HepG2 (cell line): ENCODE results near the gene SMIM44. TPM values are rescaled to one million over a fixed set of nuclear protein-coding genes. Genes with fewer than 3 reads are reported as not detected.

Experiments
- ARNT2 ChIP-seq: sonication (generic); formaldehyde crosslinking; IDR thresholded peaks from 2 replicates; pipeline ENCODE4 v1.8.0; 2022; ENCODE audit warnings: mild to moderate bottlenecking, low read depth, missing genetic modification reagents, moderate library complexity
- BORCS8-MEF2B ChIP-seq: sonication (generic); formaldehyde crosslinking; IDR thresholded peaks from 2 replicates; pipeline ENCODE4 v1.8.0; 2022; ENCODE audit warnings: mild to moderate bottlenecking, missing genetic modification reagents
- HIC2 ChIP-seq: sonication (generic); formaldehyde crosslinking; IDR thresholded peaks from 2 replicates; pipeline ENCODE4 v1.9.0; 2022; ENCODE audit warnings: low read depth, missing genetic modification reagents
- HNRNPLL ChIP-seq: fragments of 200-400 bp; formaldehyde crosslinking; IDR thresholded peaks from 2 replicates; pipeline ENCODE4 v1.6.1; 2017; ENCODE audit warnings: mild to moderate bottlenecking, low read depth, low read length; ENCODE audit not compliant: poor library complexity, severe bottlenecking
- KLF6 ChIP-seq: IDR thresholded peaks from 2 replicates; pipeline ENCODE4 v1.8.0; 2016; ENCODE audit warnings: missing biosample characterization, missing genetic modification reagents
- NFE2 ChIP-seq: sonication (generic); formaldehyde crosslinking; IDR thresholded peaks from 2 replicates; pipeline ENCODE4 v1.4.0; 2020; ENCODE audit warnings: missing genetic modification reagents
- NR2C2 ChIP-seq: sonication (generic); formaldehyde crosslinking; IDR thresholded peaks from 2 replicates; pipeline ENCODE4 v1.4.0; 2020; ENCODE audit warnings: missing genetic modification reagents, mild to moderate bottlenecking, moderate library complexity, borderline replicate concordance
- RCOR2 ChIP-seq: IDR thresholded peaks from 2 replicates; pipeline ENCODE4 v1.6.1; 2016; ENCODE audit warnings: missing biosample characterization, missing genetic modification reagents
- REL ChIP-seq: sonication (generic); formaldehyde crosslinking; conservative IDR thresholded peaks from 2 replicates; pipeline ENCODE4 v1.8.0; 2022; ENCODE audit warnings: mild to moderate bottlenecking, missing genetic modification reagents, moderate library complexity
- SALL2 ChIP-seq: sonication (generic); formaldehyde crosslinking; IDR thresholded peaks from 2 replicates; pipeline ENCODE4 v1.8.1; 2023; ENCODE audit warnings: mild to moderate bottlenecking, missing genetic modification reagents, inconsistent platforms
- THAP11 ChIP-seq: IDR thresholded peaks from 2 replicates; pipeline ENCODE4 v1.6.1; 2016; ENCODE audit warnings: missing biosample characterization, missing genetic modification reagents
- ZFP62 ChIP-seq: sonication (generic); formaldehyde crosslinking; IDR thresholded peaks from 2 replicates; pipeline ENCODE4 v1.4.0; 2020; ENCODE audit warnings: missing genetic modification reagents
- ZNF101 ChIP-seq: sonication (generic); formaldehyde crosslinking; IDR thresholded peaks from 2 replicates; pipeline ENCODE4 v1.4.0; 2020; ENCODE audit warnings: mild to moderate bottlenecking, low read depth, missing genetic modification reagents, borderline replicate concordance
- ZNF230 ChIP-seq: sonication (generic); formaldehyde crosslinking; IDR thresholded peaks from 2 replicates; pipeline ENCODE4 v1.4.0; 2020; ENCODE audit warnings: mild to moderate bottlenecking, missing genetic modification reagents
- ZNF354B ChIP-seq: sonication (generic); formaldehyde crosslinking; IDR thresholded peaks from 2 replicates; pipeline ENCODE4 v1.8.0; 2022; ENCODE audit warnings: mild to moderate bottlenecking, missing genetic modification reagents
- ZNF563 ChIP-seq: sonication (generic); formaldehyde crosslinking; IDR thresholded peaks from 2 replicates; pipeline ENCODE4 v1.8.0; 2022; ENCODE audit warnings: mild to moderate bottlenecking, moderate library complexity, missing genetic modification reagents
- ZNF780A ChIP-seq: sonication (generic); formaldehyde crosslinking; IDR thresholded peaks from 2 replicates; pipeline ENCODE4 v1.8.0; 2022; ENCODE audit warnings: mild to moderate bottlenecking, missing genetic modification reagents, moderate library complexity
- polyA plus RNA-seq, 8 experiments: library from polyadenylated mRNA; depleted of rRNA in 3 of 8; stranded (reverse) in 7 of 8; unstranded in 1 of 8; fragments of >200 nt; fragmentation: Illumina TruSeq in 4 of 8; extraction: Trizol in 4 of 8; gene quantifications; 2 replicates each; pipeline versions ENCODE4 v1.2.1 to v1.2.3, GENCODE V29; 2011 to 2016; ENCODE audit warnings: low read depth in 4 of 8, missing spikeins in 1 of 8, mixed read lengths in 1 of 8; ENCODE audit not compliant: insufficient read depth in 1 of 8
- total RNA-seq, 5 experiments: library from RNA; depleted of rRNA; stranded (reverse); fragments of >200 nt; fragmentation: Illumina TruSeq; extraction: Trizol; gene quantifications; 2 replicates each; pipeline ENCODE4 v1.2.3, GENCODE V29; 2016; ENCODE audit warnings: low read depth in 1 of 5
- TF ChIP-seq, protein P1 (sequence below): sonication (generic); formaldehyde crosslinking; IDR thresholded peaks from 2 replicates; pipeline ENCODE4 v1.9.0; 2021; ENCODE audit warnings: mild to moderate bottlenecking, missing genetic modification reagents
- TF ChIP-seq, protein P2 (sequence below): sonication (generic); formaldehyde crosslinking; IDR thresholded peaks from 2 replicates; pipeline ENCODE4 v1.5.0; 2020; ENCODE audit warnings: missing genetic modification reagents

SMIM44 gene
- total and polyA plus RNA-seq, 2 of the 13 experiments (the other 11 are each of a cell fraction or from before 2014, with no cell fraction given): not detected

DNA sequence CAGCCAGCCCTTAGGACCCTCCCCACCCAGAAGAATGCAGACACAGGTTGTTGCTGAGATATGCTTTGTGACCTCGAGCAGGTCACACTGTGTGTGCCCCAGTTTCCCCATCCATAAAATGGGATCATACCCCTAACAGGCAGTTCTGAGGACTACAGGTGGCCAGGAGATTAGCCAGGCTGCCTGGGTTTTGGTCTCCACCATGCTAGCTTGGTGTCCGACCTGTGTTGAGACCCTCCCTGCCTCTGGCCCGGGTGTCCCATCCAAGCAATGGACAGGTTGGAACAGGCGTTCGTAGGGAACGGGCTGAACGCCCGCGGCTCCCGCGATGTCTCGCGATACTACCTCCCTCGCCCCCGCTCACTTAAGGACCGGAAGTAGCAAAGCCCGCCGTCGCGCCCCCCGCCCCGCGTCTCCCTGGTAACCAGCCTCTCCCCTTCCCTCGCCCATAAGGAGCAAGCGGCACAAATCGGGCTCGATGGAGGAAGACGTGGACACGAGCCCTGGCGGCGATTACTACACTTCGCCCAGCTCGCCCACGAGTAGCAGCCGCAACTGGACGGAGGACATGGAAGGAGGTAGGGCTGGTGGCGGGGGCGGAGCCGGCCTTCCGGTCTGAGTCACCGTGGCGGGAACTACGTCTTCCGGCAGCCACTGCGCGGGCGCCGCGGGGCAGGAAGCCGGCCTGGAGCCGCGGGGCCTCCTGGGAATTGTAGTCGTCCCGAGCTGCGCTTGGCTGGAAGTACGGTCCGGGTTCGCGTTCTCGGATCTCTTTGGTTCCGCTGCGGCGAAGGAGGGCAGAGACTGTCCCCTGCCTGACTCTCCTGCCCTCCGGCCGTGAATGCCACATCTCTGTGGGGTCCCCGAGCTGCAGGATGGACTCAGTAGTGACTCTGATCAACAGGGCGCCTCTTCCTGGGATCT is 48.3 kb downstream of the SMIM44 start (continued):
- no peak for TF ChIP-seq KLF6 (CRISPR knock-in tag)
- TF ChIP-seq ARNT2 (CRISPR knock-in tag): peak; percentile 29; the same call in 1 of the 2 replicates
- TF ChIP-seq, protein P1, sequence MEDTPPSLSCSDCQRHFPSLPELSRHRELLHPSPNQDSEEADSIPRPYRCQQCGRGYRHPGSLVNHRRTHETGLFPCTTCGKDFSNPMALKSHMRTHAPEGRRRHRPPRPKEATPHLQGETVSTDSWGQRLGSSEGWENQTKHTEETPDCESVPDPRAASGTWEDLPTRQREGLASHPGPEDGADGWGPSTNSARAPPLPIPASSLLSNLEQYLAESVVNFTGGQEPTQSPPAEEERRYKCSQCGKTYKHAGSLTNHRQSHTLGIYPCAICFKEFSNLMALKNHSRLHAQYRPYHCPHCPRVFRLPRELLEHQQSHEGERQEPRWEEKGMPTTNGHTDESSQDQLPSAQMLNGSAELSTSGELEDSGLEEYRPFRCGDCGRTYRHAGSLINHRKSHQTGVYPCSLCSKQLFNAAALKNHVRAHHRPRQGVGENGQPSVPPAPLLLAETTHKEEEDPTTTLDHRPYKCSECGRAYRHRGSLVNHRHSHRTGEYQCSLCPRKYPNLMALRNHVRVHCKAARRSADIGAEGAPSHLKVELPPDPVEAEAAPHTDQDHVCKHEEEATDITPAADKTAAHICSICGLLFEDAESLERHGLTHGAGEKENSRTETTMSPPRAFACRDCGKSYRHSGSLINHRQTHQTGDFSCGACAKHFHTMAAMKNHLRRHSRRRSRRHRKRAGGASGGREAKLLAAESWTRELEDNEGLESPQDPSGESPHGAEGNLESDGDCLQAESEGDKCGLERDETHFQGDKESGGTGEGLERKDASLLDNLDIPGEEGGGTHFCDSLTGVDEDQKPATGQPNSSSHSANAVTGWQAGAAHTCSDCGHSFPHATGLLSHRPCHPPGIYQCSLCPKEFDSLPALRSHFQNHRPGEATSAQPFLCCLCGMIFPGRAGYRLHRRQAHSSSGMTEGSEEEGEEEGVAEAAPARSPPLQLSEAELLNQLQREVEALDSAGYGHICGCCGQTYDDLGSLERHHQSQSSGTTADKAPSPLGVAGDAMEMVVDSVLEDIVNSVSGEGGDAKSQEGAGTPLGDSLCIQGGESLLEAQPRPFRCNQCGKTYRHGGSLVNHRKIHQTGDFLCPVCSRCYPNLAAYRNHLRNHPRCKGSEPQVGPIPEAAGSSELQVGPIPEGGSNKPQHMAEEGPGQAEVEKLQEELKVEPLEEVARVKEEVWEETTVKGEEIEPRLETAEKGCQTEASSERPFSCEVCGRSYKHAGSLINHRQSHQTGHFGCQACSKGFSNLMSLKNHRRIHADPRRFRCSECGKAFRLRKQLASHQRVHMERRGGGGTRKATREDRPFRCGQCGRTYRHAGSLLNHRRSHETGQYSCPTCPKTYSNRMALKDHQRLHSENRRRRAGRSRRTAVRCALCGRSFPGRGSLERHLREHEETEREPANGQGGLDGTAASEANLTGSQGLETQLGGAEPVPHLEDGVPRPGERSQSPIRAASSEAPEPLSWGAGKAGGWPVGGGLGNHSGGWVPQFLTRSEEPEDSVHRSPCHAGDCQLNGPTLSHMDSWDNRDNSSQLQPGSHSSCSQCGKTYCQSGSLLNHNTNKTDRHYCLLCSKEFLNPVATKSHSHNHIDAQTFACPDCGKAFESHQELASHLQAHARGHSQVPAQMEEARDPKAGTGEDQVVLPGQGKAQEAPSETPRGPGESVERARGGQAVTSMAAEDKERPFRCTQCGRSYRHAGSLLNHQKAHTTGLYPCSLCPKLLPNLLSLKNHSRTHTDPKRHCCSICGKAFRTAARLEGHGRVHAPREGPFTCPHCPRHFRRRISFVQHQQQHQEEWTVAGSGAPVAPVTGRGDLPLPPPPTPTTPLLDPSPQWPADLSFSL (CRISPR knock-in tag): no peak
- no peak for TF ChIP-seq SALL2
- no peak for TF ChIP-seq ZNF230 (CRISPR knock-in tag)
- 0 out of 2 replicates have a peak, but pooled peaks have one; percentile 33 for TF ChIP-seq BORCS8-MEF2B (CRISPR knock-in tag)
- peak; percentile 50; the same call in 1 of the 2 replicates for TF ChIP-seq NR2C2 (CRISPR knock-in tag)
- TF ChIP-seq ZNF354B (CRISPR knock-in tag): no peak
- TF ChIP-seq REL (CRISPR knock-in tag): no peak
- no peak for TF ChIP-seq ZNF101
- no peak for TF ChIP-seq NFE2 (CRISPR knock-in tag)
- no peak for TF ChIP-seq HIC2 (CRISPR knock-in tag)
- peak; percentile 100 for TF ChIP-seq THAP11 (CRISPR knock-in tag)
- 0 out of 2 replicates have a peak, but pooled peaks have one; percentile 62 for TF ChIP-seq ZFP62
- TF ChIP-seq ZNF780A (CRISPR knock-in tag): no peak
- TF ChIP-seq ZNF563: no peak
- peak; percentile 31 for TF ChIP-seq HNRNPLL
- TF ChIP-seq, protein P2, sequence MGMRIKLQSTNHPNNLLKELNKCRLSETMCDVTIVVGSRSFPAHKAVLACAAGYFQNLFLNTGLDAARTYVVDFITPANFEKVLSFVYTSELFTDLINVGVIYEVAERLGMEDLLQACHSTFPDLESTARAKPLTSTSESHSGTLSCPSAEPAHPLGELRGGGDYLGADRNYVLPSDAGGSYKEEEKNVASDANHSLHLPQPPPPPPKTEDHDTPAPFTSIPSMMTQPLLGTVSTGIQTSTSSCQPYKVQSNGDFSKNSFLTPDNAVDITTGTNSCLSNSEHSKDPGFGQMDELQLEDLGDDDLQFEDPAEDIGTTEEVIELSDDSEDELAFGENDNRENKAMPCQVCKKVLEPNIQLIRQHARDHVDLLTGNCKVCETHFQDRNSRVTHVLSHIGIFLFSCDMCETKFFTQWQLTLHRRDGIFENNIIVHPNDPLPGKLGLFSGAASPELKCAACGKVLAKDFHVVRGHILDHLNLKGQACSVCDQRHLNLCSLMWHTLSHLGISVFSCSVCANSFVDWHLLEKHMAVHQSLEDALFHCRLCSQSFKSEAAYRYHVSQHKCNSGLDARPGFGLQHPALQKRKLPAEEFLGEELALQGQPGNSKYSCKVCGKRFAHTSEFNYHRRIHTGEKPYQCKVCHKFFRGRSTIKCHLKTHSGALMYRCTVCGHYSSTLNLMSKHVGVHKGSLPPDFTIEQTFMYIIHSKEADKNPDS (CRISPR knock-in tag): 0 out of 2 replicates have a peak, but pooled peaks have one; percentile 46
- peak; percentile 24; the same call in 1 of the 2 replicates for TF ChIP-seq RCOR2 (CRISPR knock-in tag)
